Stimulated activated CD4-positive, alpha-beta T cell treated with anti-CD3 and anti-CD28 coated beads, Interleukin-2, amount 100 ng/mL, for 24 hours (primary cell): ENCODE data around the gene PTGR1.
"Not testable (repeated sequence)": the region's sequence is repeated elsewhere in the genome, so short reads cannot be mapped to it uniquely, and the experiment has no call there.

ENCODE experiments used
- DNase-seq, 2 donors: peaks; one replicate each; pipeline ENCODE4 v3.0.0-alpha.2; 2020

PTGR1 gene

GRCh38 chr9:111610845-111611244 lies 11.4 kb upstream of the PTGR1 start:
- no peak for DNase-seq

- no peak for DNase-seq
These were observed 10.7 kb upstream of the PTGR1 start for GRCh38 chr9:111610149-111610548.

- no peak for DNase-seq
These were observed 5.7 kb upstream of the PTGR1 start for GRCh38 chr9:111605041-111605559.

GRCh38 chr9:111604054-111604615 lies 4.7 kb upstream of the PTGR1 start:
- no peak for DNase-seq

- no peak for DNase-seq
These were observed 3.6 kb upstream of the PTGR1 start for GRCh38 chr9:111603041-111603440.

- no peak for DNase-seq
These were observed 2.0 kb upstream of the PTGR1 start for GRCh38 chr9:111601237-111602018.

- no peak for DNase-seq
These were observed 502 bp upstream of the PTGR1 start for GRCh38 chr9:111599955-111600343.

- DNase-seq = peak; percentile 0 to 22
These were observed 735 bp downstream of the PTGR1 start for GRCh38 chr9:111598733-111599091.

GRCh38 chr9:111597852-111598732 lies 1.4 kb downstream of the PTGR1 start:
- peak; percentile 63 for DNase-seq

GRCh38 chr9:111588846-111589245 lies 10.6 kb downstream of the PTGR1 start:
- no peak for DNase-seq

- DNase-seq = no peak
These were observed 13.1 kb downstream of the PTGR1 start for GRCh38 chr9:111586378-111586777.

GRCh38 chr9:111582888-111583287 lies 16.6 kb downstream of the PTGR1 start:
- DNase-seq = no peak

GRCh38 chr9:111572950-111573604 lies 26.4 kb downstream of the PTGR1 start:
- DNase-seq = no peak

GRCh38 chr9:111568127-111568526 lies 31.3 kb downstream of the PTGR1 start:
- DNase-seq = not testable (repeated sequence)

- no peak for DNase-seq
These were observed 33.2 kb downstream of the PTGR1 start for GRCh38 chr9:111566234-111566633.

GRCh38 chr9:111561165-111561719 lies 38.2 kb downstream of the PTGR1 start:
- DNase-seq = no peak

- no peak for DNase-seq
These were observed 40.3 kb downstream of the PTGR1 start for GRCh38 chr9:111559000-111559610.

GRCh38 chr9:111555425-111555824 lies 44.0 kb downstream of the PTGR1 start:
- not testable (repeated sequence) for DNase-seq

- DNase-seq = no peak
These were observed 50.8 kb downstream of the PTGR1 start for GRCh38 chr9:111548623-111549022.

- DNase-seq = no peak
These were observed 56.8 kb downstream of the PTGR1 start for GRCh38 chr9:111542497-111543254.

GRCh38 chr9:111533099-111533790 lies 66.2 kb downstream of the PTGR1 start:
- no peak for DNase-seq
